ENCODE data around the gene ST8SIA2.
A peak's percentile ranks its signal among the peaks of the same experiment; 100 is the strongest.

The ST8SIA2 gene

GRCh38 chr15:92377083-92377789 is 16.4 kb upstream of the ST8SIA2 start (continued):
- TF ChIP-seq BCL6B (tag by site-specific recombination; IDR thresholded peaks at IDR 0.05) = no peak
- no peak for TF ChIP-seq ZBTB48 (tag by site-specific recombination; IDR thresholded peaks at IDR 0.05)
- no peak for TF ChIP-seq ZNF311 (tag by site-specific recombination; IDR thresholded peaks at IDR 0.05; ENCODE audit: borderline replicate concordance)
- no peak for TF ChIP-seq SP2 (tag by site-specific recombination; IDR thresholded peaks at IDR 0.05)
- TF ChIP-seq ZNF830 (tag by site-specific recombination; IDR thresholded peaks at IDR 0.05; ENCODE audit: low read depth) = no peak
- no peak for TF ChIP-seq ZNF214 (tag by site-specific recombination; IDR thresholded peaks at IDR 0.05; ENCODE audit: borderline replicate concordance)

GRCh38 chr15:92383519-92384324 is 10.0 kb upstream of the ST8SIA2 start:
- Histone ChIP-seq H3K27ac (ENCODE audit: extremely low read depth, low read depth, low read length) (no peak overlapping the region), H3K9me3 (ENCODE audit: control insufficient read depth, insufficient read depth, low read depth, low read length) (no peaks in the 10 kb centered on the region; the same call in 1 of the 2 replicates), H3K4me1 (ENCODE audit: control insufficient read depth, insufficient read depth, low read length) (no peaks in the 10 kb centered on the region), H3K4me3 (ENCODE audit: low read depth, low read length) (no peak overlapping the region), H3K36me3 (ENCODE audit: control insufficient read depth in 2 of 2, insufficient read depth in 1 of 2, low read length in 2 of 2) (no peaks in the 10 kb centered on the region)
- TF ChIP-seq PRDM10 (tag by site-specific recombination; IDR thresholded peaks at IDR 0.05) (0 out of 2 replicates have a peak, but pooled peaks have one; percentile 19), ZNF510 (tag by site-specific recombination; IDR thresholded peaks at IDR 0.05; ENCODE audit: insufficient replicate concordance) (no peak), CTCF (tag by site-specific recombination; IDR thresholded peaks at IDR 0.05) (peak; percentile 40)
- ChIA-PET POLR2A (no interaction called here), CTCF (interaction anchor here (0.7 to 2.0 kb wide), 6 partner anchors 104 to 293 kb away, joined by 3 to 7 read pairs (median 3); no protein-coding TSS in a partner anchor)

- ChIA-PET POLR2A (no interaction called here), CTCF (interaction anchor here (0.7 to 2.0 kb wide), 6 partner anchors 104 to 294 kb away, joined by 3 to 7 read pairs (median 3); no protein-coding TSS in a partner anchor)
- H3K27ac ChIP-seq (ENCODE audit: extremely low read depth, low read depth, low read length) = no peak overlapping the region
- H3K4me3 ChIP-seq (ENCODE audit: low read depth, low read length) = no peak overlapping the region
- no peaks in the 10 kb centered on the region for H3K4me1 ChIP-seq (ENCODE audit: control insufficient read depth, insufficient read depth, low read length)
- no peak for TF ChIP-seq ZNF335 (tag by site-specific recombination; conservative IDR thresholded peaks at IDR 0.05)
- no peak for TF ChIP-seq SP3 (tag by site-specific recombination; IDR thresholded peaks at IDR 0.05)
- TF ChIP-seq ZNF530 (tag by site-specific recombination; IDR thresholded peaks at IDR 0.05; ENCODE audit: low read depth) = no peak
- no peak for TF ChIP-seq ZNF571 (tag by site-specific recombination; IDR thresholded peaks at IDR 0.05)
- no peak for TF ChIP-seq ZNF610 (tag by site-specific recombination; IDR thresholded peaks at IDR 0.05; ENCODE audit: borderline replicate concordance)
- no peak for TF ChIP-seq ZNF24 (tag by site-specific recombination; IDR thresholded peaks at IDR 0.05)
- no peak for TF ChIP-seq ZNF785 (tag by site-specific recombination; IDR thresholded peaks at IDR 0.05)
- TF ChIP-seq ZNF157 (tag by site-specific recombination; IDR thresholded peaks at IDR 0.05) = no peak
- TF ChIP-seq ZNF558 (tag by site-specific recombination; IDR thresholded peaks at IDR 0.05) = no peak
- no peak for TF ChIP-seq ZNF621 (tag by site-specific recombination; IDR thresholded peaks at IDR 0.05)
- TF ChIP-seq ZSCAN4 (tag by site-specific recombination; IDR thresholded peaks at IDR 0.05) = no peak
- no peak for TF ChIP-seq ZXDB (tag by site-specific recombination; IDR thresholded peaks at IDR 0.05)
- no peak for TF ChIP-seq ZNF843 (tag by site-specific recombination; IDR thresholded peaks at IDR 0.05)
- no peak for TF ChIP-seq ZNF350 (tag by site-specific recombination; IDR thresholded peaks at IDR 0.05)
- no peaks in the 10 kb centered on the region; the same call in 1 of the 2 replicates for H3K9me3 ChIP-seq (ENCODE audit: control insufficient read depth, insufficient read depth, low read depth, low read length)
- no peaks in the 10 kb centered on the region for H3K36me3 ChIP-seq (ENCODE audit: control insufficient read depth in 2 of 2, insufficient read depth in 1 of 2, low read length in 2 of 2)
These were observed 9.3 kb upstream of the ST8SIA2 start for GRCh38 chr15:92384381-92384780.
